ENCODE measurements around the gene ZNF580.

- TF ChIP-seq POLR2AphosphoS5 (IDR thresholded peaks at IDR 0.05) (no peak), POLR2A (IDR thresholded peaks at IDR 0.05) (no peak)
- TF ChIP-seq, protein P1, sequence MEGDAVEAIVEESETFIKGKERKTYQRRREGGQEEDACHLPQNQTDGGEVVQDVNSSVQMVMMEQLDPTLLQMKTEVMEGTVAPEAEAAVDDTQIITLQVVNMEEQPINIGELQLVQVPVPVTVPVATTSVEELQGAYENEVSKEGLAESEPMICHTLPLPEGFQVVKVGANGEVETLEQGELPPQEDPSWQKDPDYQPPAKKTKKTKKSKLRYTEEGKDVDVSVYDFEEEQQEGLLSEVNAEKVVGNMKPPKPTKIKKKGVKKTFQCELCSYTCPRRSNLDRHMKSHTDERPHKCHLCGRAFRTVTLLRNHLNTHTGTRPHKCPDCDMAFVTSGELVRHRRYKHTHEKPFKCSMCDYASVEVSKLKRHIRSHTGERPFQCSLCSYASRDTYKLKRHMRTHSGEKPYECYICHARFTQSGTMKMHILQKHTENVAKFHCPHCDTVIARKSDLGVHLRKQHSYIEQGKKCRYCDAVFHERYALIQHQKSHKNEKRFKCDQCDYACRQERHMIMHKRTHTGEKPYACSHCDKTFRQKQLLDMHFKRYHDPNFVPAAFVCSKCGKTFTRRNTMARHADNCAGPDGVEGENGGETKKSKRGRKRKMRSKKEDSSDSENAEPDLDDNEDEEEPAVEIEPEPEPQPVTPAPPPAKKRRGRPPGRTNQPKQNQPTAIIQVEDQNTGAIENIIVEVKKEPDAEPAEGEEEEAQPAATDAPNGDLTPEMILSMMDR (IDR thresholded peaks at IDR 0.05): no peak
Observed at GRCh38 chr19:55623561-55623960, 17.2 kb upstream of the ZNF580 start.

Measured in upper lobe of left lung (tissue), 4 donors.